Activated CD8-positive, alpha-beta T cell treated with anti-CD3 and anti-CD28 coated beads for 36 hours (primary cell): Measurements from ENCODE around the gene KLF15. TPM values are rescaled to one million over a fixed set of nuclear protein-coding genes. Genes with fewer than 3 reads are reported as not detected.

Experiments used
- ATAC-seq: fragments of 200-7000 bp; cut with Tn5 transposase; one replicate; pipeline ENCODE4 v1.10.0; 2021; ENCODE audit warnings: mild to moderate bottlenecking, moderate library complexity
- CTCF ChIA-PET: fragments of 350-600 bp; sonication (Branson Sonifier 250); formaldehyde crosslinking; loops from one replicate; lab custom pipeline; 2021; ENCODE audit warnings: antibody characterized with exemption; lab: Charles Lee
- POLR2A ChIA-PET: fragments of 350-600 bp; sonication (Branson Sonifier 250); formaldehyde crosslinking; loops from one replicate; lab custom pipeline; 2021; ENCODE audit warnings: antibody characterized with exemption; lab: Charles Lee
- DNase-seq: peaks from one replicate; pipeline ENCODE4 v3.0.0-alpha.2; 2020
- H3K27ac Mint-ChIP-seq: one replicate; pipeline ENCODE4 v1.8.0; 2021; ENCODE audit warnings: mild to moderate bottlenecking, mixed read lengths
- H3K27me3 Mint-ChIP-seq: one replicate; pipeline ENCODE4 v1.8.0; 2021; ENCODE audit warnings: mixed read lengths
- H3K36me3 Mint-ChIP-seq: one replicate; pipeline ENCODE4 v1.8.0; 2021; ENCODE audit warnings: low read depth, mixed read lengths
- H3K4me1 Mint-ChIP-seq: one replicate; pipeline ENCODE4 v1.8.0; 2021; ENCODE audit warnings: low read depth, mixed read lengths
- H3K4me3 Mint-ChIP-seq: one replicate; pipeline ENCODE4 v1.8.0; 2021; ENCODE audit warnings: mild to moderate bottlenecking, moderate library complexity, mixed read lengths
- H3K9me3 Mint-ChIP-seq: one replicate; pipeline ENCODE4 v1.8.0; 2021; ENCODE audit warnings: mixed read lengths
- CTCF ChIP-seq: fragments of 200-600 bp; IDR thresholded peaks from one replicate; pipeline ENCODE4 v1.8.0; 2022; ENCODE audit warnings: antibody characterized with exemption, mild to moderate bottlenecking
- intact Hi-C: fragments of 100-400 bp; cut with micrococcal nuclease; formaldehyde crosslinking; loops from one replicate; pipeline ENCODE4 v1.10.0; 2022
- total RNA-seq, 2 experiments: library from RNA; stranded (reverse); gene quantifications; one replicate each; pipeline ENCODE4 v1.2.3, GENCODE V29; 2021

Gene KLF15
- total RNA-seq, 2 experiments from 2014 or later: 0.11 TPM; not detected in 1

- no peak for DNase-seq
- TF ChIP-seq CTCF: no peak
- Mint-ChIP-seq H3K36me3 (no peaks in the 10 kb centered on the region), H3K27me3 (no peaks in the 10 kb centered on the region), H3K4me1 (no peaks in the 10 kb centered on the region), H3K4me3 (no peak overlapping the region), H3K27ac (no peak overlapping the region), H3K9me3 (no peaks in the 10 kb centered on the region)
- ChIA-PET POLR2A (interaction anchor here (0.6 kb wide), 1 partner anchor 654 kb away, joined by 3 read pairs; no protein-coding TSS in a partner anchor), CTCF (no interaction called here)
- intact Hi-C loops: no loop called here
- no peak for ATAC-seq
Measured at GRCh38 chr3:126314305-126314789, 42.9 kb downstream of the KLF15 start.

- no peak for TF ChIP-seq CTCF
- ChIA-PET POLR2A (interaction anchor here (0.6 kb wide), 1 partner anchor 653 kb away, joined by 3 read pairs; no protein-coding TSS in a partner anchor), CTCF (no interaction called here)
- Mint-ChIP-seq H3K27ac (no peak overlapping the region), H3K27me3 (no peaks in the 10 kb centered on the region), H3K36me3 (no peaks in the 10 kb centered on the region), H3K9me3 (no peaks in the 10 kb centered on the region), H3K4me1 (no peaks in the 10 kb centered on the region), H3K4me3 (no peak overlapping the region)
- ATAC-seq (no peak), DNase-seq (no peak)
- intact Hi-C loops: no loop called here
Measured at GRCh38 chr3:126313580-126314304, 43.5 kb downstream of the KLF15 start.

GRCh38 chr3:126313166-126313565 is 44.0 kb downstream of the KLF15 start:
- ChIA-PET POLR2A (no interaction called here), CTCF (interaction anchor here (1.5 kb wide), 1 partner anchor 179 kb away, joined by 3 read pairs; no protein-coding TSS in a partner anchor)
- Mint-ChIP-seq H3K4me3 (no peak overlapping the region), H3K4me1 (no peaks in the 10 kb centered on the region), H3K27ac (no peak overlapping the region), H3K9me3 (no peaks in the 10 kb centered on the region), H3K36me3 (no peaks in the 10 kb centered on the region), H3K27me3 (no peaks in the 10 kb centered on the region)
- intact Hi-C loops: no loop called here
- DNase-seq: no peak
- ATAC-seq: no peak
- no peak for TF ChIP-seq CTCF

- Mint-ChIP-seq H3K9me3 (no peaks in the 10 kb centered on the region), H3K27me3 (no peaks in the 10 kb centered on the region), H3K36me3 (no peaks in the 10 kb centered on the region), H3K4me1 (no peaks in the 10 kb centered on the region), H3K4me3 (no peak overlapping the region), H3K27ac (no peak overlapping the region)
- POLR2A ChIA-PET: no interaction called here
- no peak for DNase-seq
- TF ChIP-seq CTCF: no peak
- intact Hi-C loops: no loop called here
- no peak for ATAC-seq
- CTCF ChIA-PET: interaction anchor here (1.5 kb wide), 1 partner anchor 178 kb away, joined by 3 read pairs; no protein-coding TSS in a partner anchor
Measured at GRCh38 chr3:126312341-126312740, 44.9 kb downstream of the KLF15 start.

- Mint-ChIP-seq H3K4me3 (no peak overlapping the region), H3K27me3 (peaks cover 2% of the 10 kb centered on the region), H3K4me1 (no peaks in the 10 kb centered on the region), H3K27ac (no peak overlapping the region), H3K9me3 (no peaks in the 10 kb centered on the region), H3K36me3 (no peaks in the 10 kb centered on the region)
- POLR2A ChIA-PET: no interaction called here
- CTCF ChIA-PET: interaction anchor here (1.5 kb wide), 1 partner anchor 177 kb away, joined by 3 read pairs; no protein-coding TSS in a partner anchor
- DNase-seq (no peak), ATAC-seq (no peak)
- intact Hi-C loops: no loop called here
- no peak for TF ChIP-seq CTCF
Measured at GRCh38 chr3:126311338-126311978, 45.8 kb downstream of the KLF15 start.
